ENCODE measurements around the gene KIF26B. TPM values are rescaled to one million over a fixed set of nuclear protein-coding genes. Genes with fewer than 3 reads are reported as not detected.

KIF26B gene
- total RNA-seq, 3 donors from 2014 or later (not counting 1 experiment from before 2014, with no cell fraction given): 0.16 to 0.96 (median 0.18) TPM

- TF ChIP-seq CTCF (IDR thresholded peaks at IDR 0.05): no peak
- intact Hi-C loops (cut with micrococcal nuclease): no loop called here
- Histone ChIP-seq H3K4me1 (ENCODE audit: control insufficient read depth, insufficient read depth, low read length) (no peaks in the 10 kb centered on the region), H3K27ac (ENCODE audit: low read length) (no peak overlapping the region), H3K4me3 (ENCODE audit: low read length) (no peak overlapping the region), H3K36me3 (ENCODE audit: control insufficient read depth, insufficient read depth, low read length) (no peaks in the 10 kb centered on the region), H3K27me3 (ENCODE audit: control insufficient read depth, insufficient read depth, low read length) (no peaks in the 10 kb centered on the region), H3K9me3 (ENCODE audit: control insufficient read depth, insufficient read depth, low read length) (no peaks in the 10 kb centered on the region)
- H3K27ac Mint-ChIP-seq: no peak overlapping the region
- H3K4me3 Mint-ChIP-seq: no peak overlapping the region
- no peaks in the 10 kb centered on the region for H3K4me1 Mint-ChIP-seq
- ATAC-seq: no peak
- WGBS (ENCODE audit: insufficient coverage): 64% methylated on average over 7 of the region's 7 CpGs
- H3K36me3 Mint-ChIP-seq: no peaks in the 10 kb centered on the region
- peaks cover 6 to 15% of the 10 kb centered on the region in 2 donors for H3K27me3 Mint-ChIP-seq (ENCODE audit: low read depth in 2 of 2)
- no peaks in the 10 kb centered on the region for H3K9me3 Mint-ChIP-seq
- no peak for DNase-seq
Observed at GRCh38 chr1:245528258-245528635, 373.5 kb downstream of the KIF26B start.

- intact Hi-C loops (cut with micrococcal nuclease): no loop called here
- Mint-ChIP-seq H3K9me3 (no peaks in the 10 kb centered on the region), H3K36me3 (no peaks in the 10 kb centered on the region), H3K4me3 (no peak overlapping the region), H3K27ac (no peak overlapping the region), H3K4me1 (no peaks in the 10 kb centered on the region), H3K27me3 (ENCODE audit: low read depth in 2 of 2) (peaks cover 6 to 7% of the 10 kb centered on the region in 2 donors)
- no peaks in the 10 kb centered on the region for H3K9me3 ChIP-seq (ENCODE audit: control insufficient read depth, insufficient read depth, low read length)
- no peak for TF ChIP-seq CTCF (IDR thresholded peaks at IDR 0.05)
- ATAC-seq (no peak), DNase-seq (no peak)
- no peak overlapping the region for H3K27ac ChIP-seq (ENCODE audit: low read length)
- H3K27me3 ChIP-seq (ENCODE audit: control insufficient read depth, insufficient read depth, low read length): no peaks in the 10 kb centered on the region
- 50% methylated on average over 1 of the region's 2 CpGs for WGBS (ENCODE audit: insufficient coverage)
- no peaks in the 10 kb centered on the region for H3K36me3 ChIP-seq (ENCODE audit: control insufficient read depth, insufficient read depth, low read length)
- no peaks in the 10 kb centered on the region for H3K4me1 ChIP-seq (ENCODE audit: control insufficient read depth, insufficient read depth, low read length)
- no peak overlapping the region for H3K4me3 ChIP-seq (ENCODE audit: low read length)
Observed at GRCh38 chr1:245530937-245531336, 376.2 kb downstream of the KIF26B start.

- Mint-ChIP-seq H3K27ac (no peak overlapping the region), H3K4me1 (no peaks in the 10 kb centered on the region), H3K4me3 (no peak overlapping the region), H3K27me3 (ENCODE audit: low read depth in 2 of 2) (peaks cover 7 to 15% of the 10 kb centered on the region in 2 donors), H3K36me3 (no peaks in the 10 kb centered on the region), H3K9me3 (no peaks in the 10 kb centered on the region)
- no peak for TF ChIP-seq CTCF (IDR thresholded peaks at IDR 0.05)
- no peak for DNase-seq
- H3K4me3 ChIP-seq (ENCODE audit: low read length): no peak overlapping the region
- H3K9me3 ChIP-seq (ENCODE audit: control insufficient read depth, insufficient read depth, low read length): no peaks in the 10 kb centered on the region
- WGBS (ENCODE audit: insufficient coverage): 73% methylated on average over 3 of the region's 3 CpGs
- intact Hi-C loops (cut with micrococcal nuclease): no loop called here
- no peaks in the 10 kb centered on the region for H3K4me1 ChIP-seq (ENCODE audit: control insufficient read depth, insufficient read depth, low read length)
- no peaks in the 10 kb centered on the region for H3K27me3 ChIP-seq (ENCODE audit: control insufficient read depth, insufficient read depth, low read length)
- H3K27ac ChIP-seq (ENCODE audit: low read length): no peak overlapping the region
- no peaks in the 10 kb centered on the region for H3K36me3 ChIP-seq (ENCODE audit: control insufficient read depth, insufficient read depth, low read length)
- no peak for ATAC-seq
Observed at GRCh38 chr1:245537992-245538391, 383.2 kb downstream of the KIF26B start.

- no peak overlapping the region for H3K27ac Mint-ChIP-seq
- no peaks in the 10 kb centered on the region for H3K9me3 Mint-ChIP-seq
- no peaks in the 10 kb centered on the region for H3K36me3 Mint-ChIP-seq
- H3K4me3 Mint-ChIP-seq: no peak overlapping the region
- H3K4me1 ChIP-seq (ENCODE audit: control insufficient read depth, insufficient read depth, low read length): no peaks in the 10 kb centered on the region
- no peak for TF ChIP-seq CTCF (IDR thresholded peaks at IDR 0.05)
- H3K9me3 ChIP-seq (ENCODE audit: control insufficient read depth, insufficient read depth, low read length): no peaks in the 10 kb centered on the region
- intact Hi-C loops (cut with micrococcal nuclease): no loop called here
- H3K27me3 ChIP-seq (ENCODE audit: control insufficient read depth, insufficient read depth, low read length): no peaks in the 10 kb centered on the region
- WGBS (ENCODE audit: insufficient coverage): 90% methylated on average over 2 of the region's 3 CpGs
- H3K36me3 ChIP-seq (ENCODE audit: control insufficient read depth, insufficient read depth, low read length): no peaks in the 10 kb centered on the region
- DNase-seq: no peak
- H3K27ac ChIP-seq (ENCODE audit: low read length): no peak overlapping the region
- H3K27me3 Mint-ChIP-seq (ENCODE audit: low read depth in 2 of 2): peaks cover 7 to 15% of the 10 kb centered on the region in 2 donors
- no peak overlapping the region for H3K4me3 ChIP-seq (ENCODE audit: low read length)
- no peak for ATAC-seq
- no peaks in the 10 kb centered on the region for H3K4me1 Mint-ChIP-seq
Observed at GRCh38 chr1:245538671-245539070, 383.9 kb downstream of the KIF26B start.
